GM18499 (cell line): ENCODE measurements around the gene ARVCF.

Source experiments
- ATAC-seq: cut with Tn5 transposase; IDR thresholded peaks from one replicate; pipeline ENCODE4 v1.9.1; 2021; ENCODE audit warnings: moderate number of reproducible peaks; ENCODE audit not compliant: insufficient read depth, unreplicated experiment

ARVCF gene

GRCh38 chr22:19988965-19989724, 27.5 kb downstream of the ARVCF start:
- ATAC-seq, result no peak

- no peak for ATAC-seq
Observed at GRCh38 chr22:19988331-19988808, 28.3 kb downstream of the ARVCF start.

- ATAC-seq, result no peak
Observed at GRCh38 chr22:19987394-19988306, 29.0 kb downstream of the ARVCF start.

GRCh38 chr22:19986410-19987341, 29.9 kb downstream of the ARVCF start:
- no peak for ATAC-seq

GRCh38 chr22:19986011-19986409, 30.6 kb downstream of the ARVCF start:
- no peak for ATAC-seq

GRCh38 chr22:19984851-19985811, 31.5 kb downstream of the ARVCF start:
- ATAC-seq, result no peak

GRCh38 chr22:19984201-19984753, 32.3 kb downstream of the ARVCF start:
- ATAC-seq, result no peak

GRCh38 chr22:19983741-19984140, 32.9 kb downstream of the ARVCF start:
- ATAC-seq, result no peak

GRCh38 chr22:19982991-19983578, 33.5 kb downstream of the ARVCF start:
- no peak for ATAC-seq

- no peak for ATAC-seq
Observed at GRCh38 chr22:19981961-19982920, 34.4 kb downstream of the ARVCF start.

- no peak for ATAC-seq
Observed at GRCh38 chr22:19981171-19981960, 35.3 kb downstream of the ARVCF start.

- no peak for ATAC-seq
Observed at GRCh38 chr22:19980766-19981165, 35.9 kb downstream of the ARVCF start.

- no peak for ATAC-seq
Observed at GRCh38 chr22:19979712-19980493, 36.7 kb downstream of the ARVCF start.

GRCh38 chr22:19978748-19979147, 37.9 kb downstream of the ARVCF start:
- ATAC-seq, result no peak

- no peak for ATAC-seq
Observed at GRCh38 chr22:19977296-19978243, 39.1 kb downstream of the ARVCF start.
